Sigmoid colon (tissue), 7 donors: ENCODE results near the gene FMOD. TPM values are rescaled to one million over a fixed set of nuclear protein-coding genes. Genes with fewer than 3 reads are reported as not detected.

ENCODE experiments used
- DNase-seq: peaks from one replicate; pipeline ENCODE4 v3.0.0-alpha.2; 2019
- H3K27ac ChIP-seq, 4 donors: fragments of 200-600 bp; sonication (generic); one replicate each; pipeline ENCODE4 v1.5.1; 2016 to 2019; ENCODE audit warnings: mild to moderate bottlenecking in 1 of 4
- H3K27me3 ChIP-seq, 3 donors: fragments of 200-600 bp; sonication (generic); one replicate each; pipeline ENCODE4 v1.5.1; 2019; ENCODE audit warnings: mild to moderate bottlenecking in 1 of 3
- H3K36me3 ChIP-seq, 4 donors: fragments of 200-600 bp; sonication (generic); one replicate each; pipeline ENCODE4 v1.5.1; 2016 to 2019
- H3K4me1 ChIP-seq, 4 donors: fragments of 200-600 bp; sonication (generic); one replicate each; pipeline ENCODE4 v1.5.1; 2017 to 2019
- H3K4me3 ChIP-seq, 4 donors: fragments of 200-600 bp; sonication (generic); one replicate each; pipeline ENCODE4 v1.5.1; 2017 to 2019; ENCODE audit warnings: mild to moderate bottlenecking in 2 of 4, moderate library complexity in 1 of 4
- H3K9me3 ChIP-seq, 4 donors: fragments of 200-600 bp in 3 of 4; sonication (generic) in 3 of 4; one replicate each; pipeline versions ENCODE4 v1.5.1 to v1.6.1; 2013 to 2019
- CTCF ChIP-seq, 4 experiments: fragments of 450-650 bp in 3 of 4; fragments of 200-600 bp in 1 of 4; IDR thresholded peaks; one replicate each; pipeline ENCODE4 v1.5.1; 2016 to 2019; ENCODE audit warnings: antibody characterized with exemption in 4 of 4, mild to moderate bottlenecking in 3 of 4, moderate library complexity in 2 of 4
- EP300 ChIP-seq, 4 donors: sonication (generic); formaldehyde crosslinking; IDR thresholded peaks; one replicate each; pipeline ENCODE4 v1.6.1; 2017; ENCODE audit warnings: antibody characterized with exemption in 4 of 4
- POLR2A ChIP-seq, 2 donors: fragments of 450-650 bp; IDR thresholded peaks; one replicate each; pipeline ENCODE4 v1.6.1; 2016; ENCODE audit warnings: antibody characterized with exemption in 2 of 2, mild to moderate bottlenecking in 2 of 2, moderate library complexity in 2 of 2
- POLR2AphosphoS5 ChIP-seq, 4 donors: sonication (generic); formaldehyde crosslinking; IDR thresholded peaks; one replicate each; pipeline ENCODE4 v1.6.1; 2017; ENCODE audit warnings: antibody characterized with exemption in 4 of 4
- WGBS, 2 donors: extraction: QIAGEN DNeasy Blood & Tissue Kit; methylation state at CpG; one replicate each; pipeline ENCODE4 v1.1.7; 2013; 5-methylcytosine and 5-hydroxymethylcytosine counted together
- intact Hi-C: fragments of 100-400 bp; cut with DNase I; formaldehyde crosslinking; loops from one replicate; pipeline ENCODE4 v1.15.1; 2023
- polyA plus RNA-seq, 3 donors: library from polyadenylated mRNA; stranded (reverse); fragments of 200-250 nt; gene quantifications; one replicate each; pipeline ENCODE4 v1.2.3, GENCODE V29; 2013
- small RNA-seq, 3 donors: library from RNA; depleted of rRNA; stranded (forward); fragments of <200 nt; gene quantifications; one replicate each; pipeline ENCODE3, GENCODE V24; 2016
- total RNA-seq, 4 donors: library from RNA; depleted of rRNA; stranded (reverse); fragments of >200 nt; gene quantifications; one replicate each; pipeline ENCODE4 v1.1.0, GENCODE V29; 2016
- donor health status: healthy with polysubstance abuse.
- donor health status: Bipolar disorder and iron deficiency.
- donor health status: healthy.

The FMOD gene
- total and polyA plus RNA-seq, 7 donors: 9.5 to 64.5 (median 32.9) TPM

GRCh38 chr1:203299169-203299568, 51.8 kb downstream of the FMOD start:
- Histone ChIP-seq H3K36me3 (no peaks in the 10 kb centered on the region), H3K9me3 (no peaks in the 10 kb centered on the region), H3K27ac (no peak overlapping the region), H3K4me3 (no peak overlapping the region), H3K27me3 (no peaks in the 10 kb centered on the region), H3K4me1 (peaks cover 0 to 2% (median under 1%) of the 10 kb centered on the region in 4 donors)
- DNase-seq: no peak
- intact Hi-C loops: no loop called here
- 60 to 79% methylated on average over 4 of the region's 4 CpGs for WGBS, 2 donors
- no peak for TF ChIP-seq EP300 (IDR thresholded peaks at IDR 0.05)

GRCh38 chr1:203296460-203297073, 54.4 kb downstream of the FMOD start:
- no peak overlapping the region for H3K27ac ChIP-seq
- H3K9me3 ChIP-seq: no peaks in the 10 kb centered on the region
- intact Hi-C loops: no loop called here
- H3K27me3 ChIP-seq: no peaks in the 10 kb centered on the region
- H3K4me3 ChIP-seq: no peak overlapping the region
- peaks cover 0 to 2% (median 0%) of the 10 kb centered on the region in 4 donors for H3K4me1 ChIP-seq
- no peak for TF ChIP-seq EP300 (IDR thresholded peaks at IDR 0.05)
- no peak for TF ChIP-seq POLR2AphosphoS5 (IDR thresholded peaks at IDR 0.05)
- TF ChIP-seq CTCF (IDR thresholded peaks at IDR 0.05): no peak
- no peak for TF ChIP-seq POLR2A (IDR thresholded peaks at IDR 0.05)
- WGBS, 2 donors: 81 to 92% methylated on average over 7 of the region's 7 CpGs
- DNase-seq: no peak
- H3K36me3 ChIP-seq: no peaks in the 10 kb centered on the region

GRCh38 chr1:203295796-203296195, 55.1 kb downstream of the FMOD start:
- Histone ChIP-seq H3K9me3 (no peaks in the 10 kb centered on the region), H3K27ac (no peak overlapping the region), H3K36me3 (no peaks in the 10 kb centered on the region), H3K4me3 (no peak overlapping the region), H3K4me1 (peaks cover 0 to 10% (median 6%) of the 10 kb centered on the region in 4 donors), H3K27me3 (no peaks in the 10 kb centered on the region)
- no peak for TF ChIP-seq CTCF (IDR thresholded peaks at IDR 0.05)
- no peak for TF ChIP-seq POLR2AphosphoS5 (IDR thresholded peaks at IDR 0.05)
- intact Hi-C loops: no loop called here
- WGBS, 2 donors: 75 to 90% methylated on average over 1 of the region's 1 CpG
- DNase-seq: no peak

GRCh38 chr1:203291201-203292096, 59.5 kb downstream of the FMOD start:
- H3K4me3 ChIP-seq: no peak overlapping the region
- no peaks in the 10 kb centered on the region for H3K36me3 ChIP-seq
- no peaks in the 10 kb centered on the region for H3K27me3 ChIP-seq
- H3K4me1 ChIP-seq: peaks cover 0 to 41% (median 35%) of the 10 kb centered on the region in 4 donors
- no peak for TF ChIP-seq POLR2A (IDR thresholded peaks at IDR 0.05)
- peak; percentile 8 to 73 (median 26) for TF ChIP-seq POLR2AphosphoS5 (IDR thresholded peaks at IDR 0.05)
- no peak for TF ChIP-seq CTCF (IDR thresholded peaks at IDR 0.05)
- TF ChIP-seq EP300 (IDR thresholded peaks at IDR 0.05): no peak
- H3K27ac ChIP-seq: peak overlapping the region; percentile 90 to 94 (median 92)
- DNase-seq: peak; percentile 82
- intact Hi-C loops: no loop called here
- no peaks in the 10 kb centered on the region for H3K9me3 ChIP-seq
- 19 to 57% methylated on average over 17 of the region's 17 CpGs for WGBS, 2 donors

Small RNA genes lying within 50 kb of the gene (small RNA-seq; reads per million reads assigned to genes)
- gene AL359837.1: 0 reads per million in 3 donors
- gene RNU6-487P: 0 reads per million in 3 donors

Other genes starting within 250 kb of the FMOD start
- gene ADORA1, start 223.4 kb downstream of the FMOD start, total RNA-seq: 1 to 10 TPM in 1 of 4 donors, under 1 TPM in 1, not detected in 2; 0.33 to 1.1 TPM
- 1 to 10 TPM in 1 of 3 donors, under 1 TPM in 1, not detected in 1; 0.92 to 1.3 TPM for gene ADORA1, start 223.4 kb downstream of the FMOD start, polyA plus RNA-seq
- gene MYBPH, start 175.3 kb downstream of the FMOD start, total RNA-seq: not detected
- not detected for gene MYBPH, start 175.3 kb downstream of the FMOD start, polyA plus RNA-seq
- gene CHI3L1, start 164.4 kb downstream of the FMOD start, total RNA-seq: 1 to 10 TPM in 3 of 4 donors, not detected in 1; 2.2 to 9.1 (median 2.6) TPM
- 10 to 100 TPM in 1 of 3 donors, 1 to 10 TPM in 2; 1.2 to 28.8 (median 4.9) TPM for gene CHI3L1, start 164.4 kb downstream of the FMOD start, polyA plus RNA-seq
- gene CHIT1, start 121.4 kb downstream of the FMOD start, total RNA-seq: not detected
- under 1 TPM in 1 of 3 donors, not detected in 2; 0.98 TPM for gene CHIT1, start 121.4 kb downstream of the FMOD start, polyA plus RNA-seq
- gene BTG2, start 45.6 kb downstream of the FMOD start, total RNA-seq: 100 to 1,000 TPM in 3 of 4 donors, 10 to 100 TPM in 1; 66.0 to 397 (median 180) TPM
- gene BTG2, start 45.6 kb downstream of the FMOD start, polyA plus RNA-seq: 10 to 100 TPM; 37.2 to 81.0 (median 63.7) TPM
- gene PRELP, start 124.7 kb upstream of the FMOD start, total RNA-seq: 100 to 1,000 TPM in 1 of 4 donors, 10 to 100 TPM in 3; 45.7 to 133 (median 77.9) TPM
- gene PRELP, start 124.7 kb upstream of the FMOD start, polyA plus RNA-seq: 10 to 100 TPM in 1 of 3 donors, 1 to 10 TPM in 1, under 1 TPM in 1; 0.92 to 15.1 (median 7.2) TPM
- gene OPTC, start 143.0 kb upstream of the FMOD start, total RNA-seq: not detected
- gene OPTC, start 143.0 kb upstream of the FMOD start, polyA plus RNA-seq: not detected